Fibroblast of lung (primary cell): ENCODE data around the gene PIAS4.

Source experiments
- EZH2 ChIP-seq: IDR thresholded peaks from 2 replicates; pipeline ENCODE4 v1.5.1; 2012; ENCODE audit warnings: low read length, control low read depth, mild to moderate bottlenecking; ENCODE audit errors: missing control alignments
- TF ChIP-seq, protein P1 (sequence below), 2 donors: IDR thresholded peaks in 1 of 2; conservative IDR thresholded peaks in 1 of 2; 1 replicate in 1 of 2; 2 replicates in 1 of 2; pipeline ENCODE4 v1.5.1; 2011 to 2012; ENCODE audit warnings: low read length in 2 of 2, control low read depth in 1 of 2, inconsistent platforms in 1 of 2, low read depth in 1 of 2, mild to moderate bottlenecking in 1 of 2

GRCh38 chr19:4067396-4068046 is 60.0 kb downstream of the PIAS4 start:
- TF ChIP-seq EZH2, result no peak
- TF ChIP-seq, protein P1, sequence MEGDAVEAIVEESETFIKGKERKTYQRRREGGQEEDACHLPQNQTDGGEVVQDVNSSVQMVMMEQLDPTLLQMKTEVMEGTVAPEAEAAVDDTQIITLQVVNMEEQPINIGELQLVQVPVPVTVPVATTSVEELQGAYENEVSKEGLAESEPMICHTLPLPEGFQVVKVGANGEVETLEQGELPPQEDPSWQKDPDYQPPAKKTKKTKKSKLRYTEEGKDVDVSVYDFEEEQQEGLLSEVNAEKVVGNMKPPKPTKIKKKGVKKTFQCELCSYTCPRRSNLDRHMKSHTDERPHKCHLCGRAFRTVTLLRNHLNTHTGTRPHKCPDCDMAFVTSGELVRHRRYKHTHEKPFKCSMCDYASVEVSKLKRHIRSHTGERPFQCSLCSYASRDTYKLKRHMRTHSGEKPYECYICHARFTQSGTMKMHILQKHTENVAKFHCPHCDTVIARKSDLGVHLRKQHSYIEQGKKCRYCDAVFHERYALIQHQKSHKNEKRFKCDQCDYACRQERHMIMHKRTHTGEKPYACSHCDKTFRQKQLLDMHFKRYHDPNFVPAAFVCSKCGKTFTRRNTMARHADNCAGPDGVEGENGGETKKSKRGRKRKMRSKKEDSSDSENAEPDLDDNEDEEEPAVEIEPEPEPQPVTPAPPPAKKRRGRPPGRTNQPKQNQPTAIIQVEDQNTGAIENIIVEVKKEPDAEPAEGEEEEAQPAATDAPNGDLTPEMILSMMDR (conservative IDR thresholded peaks at IDR 0.05 in 1 of 2, IDR thresholded peaks at IDR 0.05 in 1 of 2; ENCODE audit: low read depth in 1 of 2, low read length in 2 of 2), result no peak
